T47D (cell line): Measurements from ENCODE around the gene NEDD4.
"Not testable (repeated sequence)": the region's sequence is repeated elsewhere in the genome, so short reads cannot be mapped to it uniquely, and the experiment has no call there.

Experiments used
- DNase-seq, 2 experiments: peaks; one replicate each; pipeline versions ENCODE4 v3.0.0 to v3.0.0-alpha.2; 2011 to 2012; ENCODE audit warnings: low read depth in 1 of 2, low spot score in 1 of 2
- JUND ChIP-seq: IDR thresholded peaks from 2 replicates; pipeline ENCODE4 v1.6.1; 2012; ENCODE audit warnings: low read depth
- in situ Hi-C: cut with HindIII; loops from 2 replicates; pipeline ENCODE4 v1.10.0; 2016; ENCODE audit warnings: low sequenced_read_pairs, low pct_unique_long_range_greater_than_20kb

NEDD4 gene

GRCh38 chr15:55816017-55816416, 177.4 kb downstream of the NEDD4 start:
- no peak for DNase-seq
- TF ChIP-seq JUND: no peak
- in situ Hi-C loops: no loop called here

GRCh38 chr15:55802600-55803376, 190.6 kb downstream of the NEDD4 start:
- no peak for DNase-seq
- in situ Hi-C loops: no loop called here
- TF ChIP-seq JUND: no peak

- no peak for DNase-seq
- in situ Hi-C loops: no loop called here
- TF ChIP-seq JUND: no peak
Measured at GRCh38 chr15:55800216-55800615, 193.2 kb downstream of the NEDD4 start.

GRCh38 chr15:55799291-55800212, 193.9 kb downstream of the NEDD4 start:
- peak in 1 of 2 experiments; percentile 48 for DNase-seq
- no peak for TF ChIP-seq JUND
- in situ Hi-C loops: no loop called here

- peak in 1 of 2 experiments; percentile 19 for DNase-seq
- no peak for TF ChIP-seq JUND
- in situ Hi-C loops: no loop called here
Measured at GRCh38 chr15:55796321-55796965, 197.0 kb downstream of the NEDD4 start.

GRCh38 chr15:55795031-55795430, 198.4 kb downstream of the NEDD4 start:
- no peak for DNase-seq
- in situ Hi-C loops: no loop called here
- TF ChIP-seq JUND: no peak

GRCh38 chr15:55791551-55792400, 201.6 kb downstream of the NEDD4 start:
- TF ChIP-seq JUND: no peak
- in situ Hi-C loops: no loop called here
- DNase-seq: no peak

GRCh38 chr15:55789066-55789660, 204.2 kb downstream of the NEDD4 start:
- no peak for TF ChIP-seq JUND
- no peak for DNase-seq
- in situ Hi-C loops: no loop called here

- TF ChIP-seq JUND: no peak
- in situ Hi-C loops: no loop called here
Measured at GRCh38 chr15:55786341-55786740, 207.1 kb downstream of the NEDD4 start.

GRCh38 chr15:55785593-55785992, 207.8 kb downstream of the NEDD4 start:
- DNase-seq, in situ Hi-C loops: not testable (repeated sequence)

More at GRCh38 chr15:55786341-55786740, 207.1 kb downstream of the NEDD4 start:
- DNase-seq: no peak

GRCh38 chr15:55784286-55784685, 209.1 kb downstream of the NEDD4 start:
- no peak for TF ChIP-seq JUND
- no peak for DNase-seq
- in situ Hi-C loops: no loop called here
